B cell (primary cell): ENCODE data around the gene NDUFS7. TPM values are rescaled to one million over a fixed set of nuclear protein-coding genes. Genes with fewer than 3 reads are reported as not detected.

Experiments
- ATAC-seq: fragments of 200-7000 bp; cut with Tn5 transposase; one replicate; pipeline ENCODE4 v1.10.0; 2021; ENCODE audit warnings: low read depth, mild to moderate bottlenecking, moderate number of reproducible peaks, moderate library complexity
- CTCF ChIA-PET: fragments of 350-600 bp; sonication (Branson Sonifier 250); formaldehyde crosslinking; loops from one replicate; lab custom pipeline; 2021; ENCODE audit warnings: antibody characterized with exemption, inconsistent platforms; lab: Charles Lee
- POLR2A ChIA-PET: fragments of 350-600 bp; sonication (Branson Sonifier 250); formaldehyde crosslinking; loops from one replicate; lab custom pipeline; 2021; ENCODE audit warnings: antibody characterized with exemption; lab: Charles Lee
- DNase-seq: peaks from one replicate; pipeline ENCODE4 v3.0.0; 2013
- H2AFZ ChIP-seq: 2 replicates; pipeline ENCODE4 v1.6.1; 2012; ENCODE audit warnings: mild to moderate bottlenecking, low read depth, low read length; ENCODE audit not compliant: insufficient read depth, poor library complexity, severe bottlenecking
- H3K27ac ChIP-seq, 2 donors: 1 replicate in 1 of 2; 2 replicates in 1 of 2; pipeline ENCODE4 v1.5.1; 2012 to 2013; ENCODE audit warnings: low read length in 2 of 2, mild to moderate bottlenecking in 2 of 2, moderate library complexity in 1 of 2
- H3K27me3 ChIP-seq, 4 experiments: fragments of 200-600 bp in 1 of 4; sonication (generic) in 1 of 4; replicated peaks in 1 of 4; 1 replicate in 2 of 4; 2 replicates in 2 of 4; pipeline versions ENCODE4 v1.6.1 to v1.7.0; 2013 to 2016; ENCODE audit warnings: low read length in 3 of 4, mild to moderate bottlenecking in 2 of 4, mixed read lengths in 1 of 4, moderate library complexity in 1 of 4; ENCODE audit not compliant: insufficient read depth in 4 of 4, control insufficient read depth in 3 of 4; ENCODE audit errors: control extremely low read depth in 1 of 4
- H3K36me3 ChIP-seq, 2 experiments: replicated peaks in 1 of 2; 1 replicate in 1 of 2; 2 replicates in 1 of 2; pipeline versions ENCODE4 v1.6.1 to v1.7.1; 2013; ENCODE audit warnings: low read length in 1 of 2; ENCODE audit not compliant: insufficient read depth in 2 of 2, control insufficient read depth in 1 of 2; ENCODE audit errors: control extremely low read depth in 1 of 2, extremely low read depth in 1 of 2
- H3K4me1 ChIP-seq, 2 donors: fragments of 200-600 bp in 1 of 2; sonication (generic) in 1 of 2; 1 replicate in 1 of 2; 2 replicates in 1 of 2; pipeline versions ENCODE4 v1.5.1 to v1.6.1; 2013 to 2017; ENCODE audit warnings: low read length in 2 of 2; ENCODE audit not compliant: control insufficient read depth in 2 of 2, insufficient read depth in 2 of 2
- H3K4me2 ChIP-seq: replicated peaks from 2 replicates; pipeline ENCODE3; 2012; ENCODE audit warnings: mild to moderate bottlenecking, low read depth, low read length; ENCODE audit not compliant: poor library complexity, severe bottlenecking
- H3K4me3 ChIP-seq, 5 experiments: fragments of 200-600 bp in 1 of 5; sonication (generic) in 1 of 5; 1 replicate in 3 of 5; 2 replicates in 2 of 5; pipeline versions ENCODE4 v1.5.1 to v1.7.0; 2011 to 2016; ENCODE audit warnings: low read length in 4 of 5, mild to moderate bottlenecking in 4 of 5, low read depth in 2 of 5, control low read depth in 1 of 5, moderate library complexity in 1 of 5; ENCODE audit not compliant: insufficient read depth in 1 of 5; ENCODE audit errors: control extremely low read depth in 1 of 5, extremely low read depth in 1 of 5
- H3K79me2 ChIP-seq: fragments of 200-600 bp; sonication (generic); one replicate; pipeline ENCODE4 v1.6.0; 2016; ENCODE audit warnings: low read length; ENCODE audit not compliant: control insufficient read depth, insufficient read depth
- H3K9ac ChIP-seq: fragments of 200-600 bp; sonication (generic); 2 replicates; pipeline ENCODE4 v1.6.1; 2017; ENCODE audit warnings: mild to moderate bottlenecking, low read length, moderate library complexity
- H3K9me3 ChIP-seq, 3 donors: one replicate each; pipeline versions ENCODE4 v1.6.1 to v1.7.1; 2013; ENCODE audit warnings: low read length in 2 of 3; ENCODE audit not compliant: control insufficient read depth in 2 of 3, insufficient read depth in 1 of 3; ENCODE audit errors: control extremely low read depth in 1 of 3
- H4K20me1 ChIP-seq: 2 replicates; pipeline ENCODE4 v1.6.0; 2012; ENCODE audit warnings: mild to moderate bottlenecking, low read length; ENCODE audit not compliant: insufficient read depth, control insufficient read depth, poor library complexity, severe bottlenecking
- H3K27ac Mint-ChIP-seq: one replicate; pipeline ENCODE4 v1.8.0; 2021; ENCODE audit warnings: mixed read lengths
- H3K27me3 Mint-ChIP-seq: one replicate; pipeline ENCODE4 v1.8.0; 2021; ENCODE audit warnings: mixed read lengths
- H3K4me1 Mint-ChIP-seq: one replicate; pipeline ENCODE4 v1.8.0; 2021; ENCODE audit warnings: mixed read lengths
- H3K4me3 Mint-ChIP-seq: one replicate; pipeline ENCODE4 v1.8.0; 2021; ENCODE audit warnings: mixed read lengths
- H3K9me3 Mint-ChIP-seq: one replicate; pipeline ENCODE4 v1.8.0; 2022; ENCODE audit warnings: mixed read lengths; ENCODE audit not compliant: insufficient read depth
- EZH2 ChIP-seq: IDR thresholded peaks from 2 replicates; pipeline ENCODE4 v1.6.1; 2012; ENCODE audit warnings: borderline replicate concordance, low read depth, mild to moderate bottlenecking, moderate library complexity, low read length; ENCODE audit not compliant: insufficient read depth, poor library complexity, severe bottlenecking
- WGBS: methylation state at CpG from one replicate; pipeline ENCODE4 v1.1.5; 2013; ENCODE audit warnings: missing lambda C conversion rate; ENCODE audit not compliant: insufficient coverage; 5-methylcytosine and 5-hydroxymethylcytosine counted together
- intact Hi-C: fragments of 100-400 bp; cut with micrococcal nuclease; formaldehyde crosslinking; loops from one replicate; pipeline ENCODE4 v1.10.0; 2022
- polyA plus RNA-seq: library from polyadenylated mRNA; depleted of rRNA; stranded (reverse); fragments of >200 nt; gene quantifications from 2 replicates; pipeline ENCODE4 v1.2.3, GENCODE V29; 2012
- total RNA-seq, 2 donors: library from RNA; stranded (reverse); fragments of 120-200 nt in 1 of 2; gene quantifications; 1 replicate in 1 of 2; 2 replicates in 1 of 2; pipeline versions ENCODE4 v1.2.3 to v1.2.4, GENCODE V29; 2013 to 2022
- TF ChIP-seq, protein P1 (sequence below): fragments of 200-600 bp; IDR thresholded peaks from one replicate; pipeline ENCODE4 v1.8.0; 2022; ENCODE audit warnings: antibody characterized with exemption, mild to moderate bottlenecking

NDUFS7 gene
- total and polyA plus RNA-seq, 2 donors (not counting 1 experiment from before 2014, with no cell fraction given) = 58.8 to 141 TPM

GRCh38 chr19:1385816-1386215 is 2.1 kb downstream of the NDUFS7 start:
- H3K9me3 ChIP-seq = no peaks in the 10 kb centered on the region
- intact Hi-C loops = no loop called here
- H3K4me1 ChIP-seq = peaks cover 11 to 15% of the 10 kb centered on the region in 2 donors
- TF ChIP-seq EZH2 = no peak
- TF ChIP-seq, protein P1, sequence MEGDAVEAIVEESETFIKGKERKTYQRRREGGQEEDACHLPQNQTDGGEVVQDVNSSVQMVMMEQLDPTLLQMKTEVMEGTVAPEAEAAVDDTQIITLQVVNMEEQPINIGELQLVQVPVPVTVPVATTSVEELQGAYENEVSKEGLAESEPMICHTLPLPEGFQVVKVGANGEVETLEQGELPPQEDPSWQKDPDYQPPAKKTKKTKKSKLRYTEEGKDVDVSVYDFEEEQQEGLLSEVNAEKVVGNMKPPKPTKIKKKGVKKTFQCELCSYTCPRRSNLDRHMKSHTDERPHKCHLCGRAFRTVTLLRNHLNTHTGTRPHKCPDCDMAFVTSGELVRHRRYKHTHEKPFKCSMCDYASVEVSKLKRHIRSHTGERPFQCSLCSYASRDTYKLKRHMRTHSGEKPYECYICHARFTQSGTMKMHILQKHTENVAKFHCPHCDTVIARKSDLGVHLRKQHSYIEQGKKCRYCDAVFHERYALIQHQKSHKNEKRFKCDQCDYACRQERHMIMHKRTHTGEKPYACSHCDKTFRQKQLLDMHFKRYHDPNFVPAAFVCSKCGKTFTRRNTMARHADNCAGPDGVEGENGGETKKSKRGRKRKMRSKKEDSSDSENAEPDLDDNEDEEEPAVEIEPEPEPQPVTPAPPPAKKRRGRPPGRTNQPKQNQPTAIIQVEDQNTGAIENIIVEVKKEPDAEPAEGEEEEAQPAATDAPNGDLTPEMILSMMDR = no peak
- H3K79me2 ChIP-seq = peaks cover 5% of the 10 kb centered on the region
- no peak overlapping the region for H2AFZ ChIP-seq
- Mint-ChIP-seq H3K27me3 (peaks cover 3% of the 10 kb centered on the region), H3K9me3 (no peaks in the 10 kb centered on the region), H3K4me3 (no peak overlapping the region), H3K4me1 (peaks cover 17% of the 10 kb centered on the region), H3K27ac (no peak overlapping the region)
- no peak overlapping the region for H3K4me3 ChIP-seq
- H4K20me1 ChIP-seq = peaks cover 5% of the 10 kb centered on the region
- ChIA-PET POLR2A (interaction anchor here (0.6 kb wide), 1 partner anchor 43 kb away, joined by 3 read pairs; no protein-coding TSS in a partner anchor), CTCF (interaction anchor here (0.6 to 1.7 kb wide), 2 partner anchors 17 to 142 kb away, joined by 3 to 5 read pairs; no protein-coding TSS in a partner anchor)
- DNase-seq (no peak), ATAC-seq (no peak)
- H3K27ac ChIP-seq = no peak overlapping the region
- H3K9ac ChIP-seq = no peak overlapping the region
- peaks cover 0 to 24% of the 10 kb centered on the region in 2 experiments for H3K36me3 ChIP-seq
- WGBS = 96% methylated on average over 3 of the region's 3 CpGs
- no peaks in the 10 kb centered on the region for H3K27me3 ChIP-seq
- H3K4me2 ChIP-seq = no peak overlapping the region

- Histone ChIP-seq H2AFZ (no peak overlapping the region), H3K9me3 (no peaks in the 10 kb centered on the region), H3K27ac (no peak overlapping the region), H3K79me2 (peaks cover 5% of the 10 kb centered on the region), H3K9ac (no peak overlapping the region), H3K27me3 (no peaks in the 10 kb centered on the region), H3K4me1 (peaks cover 11 to 15% of the 10 kb centered on the region in 2 donors), H3K4me2 (no peak overlapping the region), H3K4me3 (no peak overlapping the region), H3K36me3 (peaks cover 0 to 31% of the 10 kb centered on the region in 2 experiments), H4K20me1 (peaks cover 5% of the 10 kb centered on the region)
- ATAC-seq = no peak
- 97% methylated on average over 38 of the region's 39 CpGs for WGBS
- TF ChIP-seq, protein P1 = no peak
- no peak for TF ChIP-seq EZH2
- Mint-ChIP-seq H3K27ac (no peak overlapping the region), H3K4me3 (no peak overlapping the region), H3K9me3 (no peaks in the 10 kb centered on the region), H3K27me3 (peaks cover 3% of the 10 kb centered on the region), H3K4me1 (peaks cover 17% of the 10 kb centered on the region)
- no peak for DNase-seq
- ChIA-PET POLR2A (no interaction called here), CTCF (no interaction called here)
- intact Hi-C loops = no loop called here
Measured at GRCh38 chr19:1386945-1387683, 3.4 kb downstream of the NDUFS7 start.
